ENCODE measurements around the gene NEK1.

The NEK1 gene

GRCh38 chr4:169410839-169411770 lies 201.3 kb downstream of the NEK1 start:
- Mint-ChIP-seq H3K27ac (peak overlapping the region; percentile 70), H3K4me3 (no peak overlapping the region), H3K4me1 (peaks cover 10% of the 10 kb centered on the region), H3K9me3 (no peaks in the 10 kb centered on the region), H3K36me3 (no peaks in the 10 kb centered on the region), H3K27me3 (no peaks in the 10 kb centered on the region)
- peak; percentile 94 for ATAC-seq

DNA sequence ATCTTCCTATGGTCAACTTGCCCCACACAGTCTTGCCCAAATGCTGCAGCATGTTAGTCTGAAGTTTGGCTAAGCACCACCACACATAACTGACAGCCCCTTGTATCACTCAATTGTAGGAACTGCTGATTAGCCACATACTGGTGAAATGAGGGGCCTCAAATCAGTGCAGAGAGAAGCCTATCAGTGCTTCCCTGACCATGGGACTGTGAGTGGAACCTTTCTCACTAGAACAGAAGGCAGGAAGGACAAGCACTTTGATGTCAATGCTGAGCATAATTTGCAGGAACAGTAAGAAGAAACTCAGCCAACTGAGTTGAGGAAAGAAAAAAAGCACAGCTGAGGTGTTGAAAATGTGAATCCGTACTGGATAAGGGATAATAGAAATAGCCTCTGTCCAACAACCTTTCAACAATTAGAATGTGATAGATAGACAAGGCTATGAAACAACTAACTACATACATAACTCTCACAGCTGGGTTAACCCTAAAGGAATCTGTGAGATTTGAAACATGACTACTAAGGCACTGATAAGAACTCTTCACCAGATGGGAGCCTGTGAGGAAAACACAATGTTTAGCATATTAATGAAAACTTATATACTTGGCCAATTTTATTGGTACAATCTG lies 205.1 kb downstream of the NEK1 start:
- H3K27me3 Mint-ChIP-seq = no peaks in the 10 kb centered on the region
- H3K27ac Mint-ChIP-seq = no peak overlapping the region
- H3K4me3 Mint-ChIP-seq = no peak overlapping the region
- H3K4me1 Mint-ChIP-seq = peaks cover 10% of the 10 kb centered on the region
- no peaks in the 10 kb centered on the region for H3K9me3 Mint-ChIP-seq
- H3K36me3 Mint-ChIP-seq = no peaks in the 10 kb centered on the region
- ATAC-seq = no peak

DNA sequence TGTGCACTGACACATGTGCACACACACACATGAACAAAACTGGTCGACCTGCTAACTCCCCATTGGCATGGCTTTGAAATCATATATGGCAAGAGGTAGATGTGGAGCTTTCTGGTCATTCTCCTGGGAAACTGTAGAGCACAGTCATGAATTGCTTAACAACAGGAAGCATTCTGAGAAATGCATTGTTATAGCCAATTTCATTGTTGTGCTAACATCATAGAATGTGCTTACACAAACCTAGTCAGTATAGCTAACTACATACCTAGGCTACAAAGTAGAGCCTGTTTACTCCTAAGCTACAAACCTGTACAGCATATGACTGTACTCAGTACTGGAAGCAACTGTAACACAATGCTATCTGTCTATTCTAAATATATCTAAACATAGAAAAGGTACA lies 207.4 kb downstream of the NEK1 start:
- Mint-ChIP-seq H3K9me3 (no peaks in the 10 kb centered on the region), H3K27ac (no peak overlapping the region), H3K36me3 (peaks cover 12% of the 10 kb centered on the region), H3K4me3 (no peak overlapping the region), H3K4me1 (no peaks in the 10 kb centered on the region), H3K27me3 (no peaks in the 10 kb centered on the region)
- ATAC-seq = no peak

- H3K27ac Mint-ChIP-seq = no peak overlapping the region
- H3K36me3 Mint-ChIP-seq = peaks cover 24% of the 10 kb centered on the region
- no peaks in the 10 kb centered on the region for H3K4me1 Mint-ChIP-seq
- no peak for ATAC-seq
- H3K4me3 Mint-ChIP-seq = no peak overlapping the region
- H3K9me3 Mint-ChIP-seq = no peaks in the 10 kb centered on the region
- H3K27me3 Mint-ChIP-seq = no peaks in the 10 kb centered on the region
These were observed 211.6 kb downstream of the NEK1 start for GRCh38 chr4:169400832-169401231.

- ATAC-seq = no peak
- no peaks in the 10 kb centered on the region for H3K4me1 Mint-ChIP-seq
- H3K27ac Mint-ChIP-seq = no peak overlapping the region
- H3K36me3 Mint-ChIP-seq = peaks cover 31% of the 10 kb centered on the region
- H3K9me3 Mint-ChIP-seq = no peaks in the 10 kb centered on the region
- no peaks in the 10 kb centered on the region for H3K27me3 Mint-ChIP-seq
- H3K4me3 Mint-ChIP-seq = no peak overlapping the region
These were observed 212.2 kb downstream of the NEK1 start for GRCh38 chr4:169399976-169400767.

GRCh38 chr4:169398316-169398715 lies 214.1 kb downstream of the NEK1 start:
- H3K36me3 Mint-ChIP-seq = peaks cover 32% of the 10 kb centered on the region
- no peaks in the 10 kb centered on the region for H3K4me1 Mint-ChIP-seq
- no peak for ATAC-seq
- no peaks in the 10 kb centered on the region for H3K27me3 Mint-ChIP-seq
- no peaks in the 10 kb centered on the region for H3K9me3 Mint-ChIP-seq
- H3K4me3 Mint-ChIP-seq = no peak overlapping the region
- H3K27ac Mint-ChIP-seq = no peak overlapping the region

GRCh38 chr4:169397762-169398161 lies 214.6 kb downstream of the NEK1 start:
- Mint-ChIP-seq H3K9me3 (no peaks in the 10 kb centered on the region), H3K4me1 (no peaks in the 10 kb centered on the region), H3K27ac (no peak overlapping the region), H3K36me3 (peaks cover 35% of the 10 kb centered on the region), H3K27me3 (no peaks in the 10 kb centered on the region), H3K4me3 (no peak overlapping the region)
- no peak for ATAC-seq

- Mint-ChIP-seq H3K36me3 (no peaks in the 10 kb centered on the region), H3K4me3 (no peak overlapping the region), H3K27me3 (no peaks in the 10 kb centered on the region), H3K9me3 (peaks cover 8% of the 10 kb centered on the region), H3K4me1 (no peaks in the 10 kb centered on the region), H3K27ac (no peak overlapping the region)
- ATAC-seq = no peak
These were observed 227.0 kb downstream of the NEK1 start for GRCh38 chr4:169385376-169385775.

GRCh38 chr4:169384779-169385178 lies 227.6 kb downstream of the NEK1 start:
- ATAC-seq = no peak
- Mint-ChIP-seq H3K36me3 (no peaks in the 10 kb centered on the region), H3K27me3 (no peaks in the 10 kb centered on the region), H3K9me3 (peaks cover 8% of the 10 kb centered on the region), H3K4me3 (no peak overlapping the region), H3K27ac (no peak overlapping the region), H3K4me1 (no peaks in the 10 kb centered on the region)

DNA sequence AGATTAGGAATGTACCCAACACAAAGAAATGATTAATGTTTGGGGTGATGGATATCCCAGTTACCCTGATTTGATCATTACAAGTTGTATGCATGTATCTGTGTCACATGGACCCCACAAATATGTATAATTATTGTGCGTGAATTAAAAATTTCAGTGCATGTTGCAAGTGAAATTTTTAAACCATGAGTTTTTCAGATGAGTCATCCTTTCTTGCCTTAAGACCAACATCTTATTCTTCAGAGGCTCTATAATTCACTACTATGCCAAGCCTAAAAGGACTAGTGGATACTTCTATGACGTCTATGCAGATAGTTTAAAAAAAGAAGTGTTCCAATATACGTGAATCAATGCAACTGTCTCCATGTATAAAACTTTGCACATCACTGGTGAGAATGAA lies 228.7 kb downstream of the NEK1 start:
- ATAC-seq = no peak
- H3K27ac Mint-ChIP-seq = no peak overlapping the region

DNA sequence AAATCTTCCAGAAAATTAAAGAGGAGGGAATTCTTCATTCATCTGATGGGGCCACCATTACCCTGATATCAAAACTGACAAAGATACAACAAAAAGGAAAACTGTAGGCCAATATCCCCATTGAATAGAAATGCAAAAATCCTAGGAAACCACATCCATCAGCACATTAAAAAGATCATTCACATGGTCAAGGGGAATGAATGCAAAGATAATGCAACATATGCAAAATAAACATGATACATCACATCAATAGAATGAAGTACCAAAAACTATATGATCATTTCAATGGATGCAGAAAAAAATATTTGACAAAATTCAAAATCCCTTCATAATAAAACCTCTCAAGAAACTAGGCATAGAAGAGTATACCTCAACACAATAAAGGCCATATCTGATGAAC lies 232.7 kb downstream of the NEK1 start:
- Mint-ChIP-seq H3K9me3 (peaks cover 29% of the 10 kb centered on the region), H3K4me1 (no peaks in the 10 kb centered on the region), H3K36me3 (no peaks in the 10 kb centered on the region), H3K4me3 (no peak overlapping the region), H3K27me3 (no peaks in the 10 kb centered on the region), H3K27ac (no peak overlapping the region)
- no peak for ATAC-seq

More for the DNA sequence above, 228.7 kb downstream of the NEK1 start:
- Mint-ChIP-seq H3K4me3 (no peak overlapping the region), H3K9me3 (peaks cover 13% of the 10 kb centered on the region), H3K27me3 (no peaks in the 10 kb centered on the region), H3K36me3 (no peaks in the 10 kb centered on the region), H3K4me1 (no peaks in the 10 kb centered on the region)

GRCh38 chr4:169377367-169377766 lies 235.0 kb downstream of the NEK1 start:
- no peak for ATAC-seq
- H3K4me1 Mint-ChIP-seq = no peaks in the 10 kb centered on the region
- H3K27ac Mint-ChIP-seq = no peak overlapping the region
- H3K4me3 Mint-ChIP-seq = no peak overlapping the region
- peaks cover 29% of the 10 kb centered on the region for H3K9me3 Mint-ChIP-seq
- H3K27me3 Mint-ChIP-seq = no peaks in the 10 kb centered on the region
- no peaks in the 10 kb centered on the region for H3K36me3 Mint-ChIP-seq

DNA sequence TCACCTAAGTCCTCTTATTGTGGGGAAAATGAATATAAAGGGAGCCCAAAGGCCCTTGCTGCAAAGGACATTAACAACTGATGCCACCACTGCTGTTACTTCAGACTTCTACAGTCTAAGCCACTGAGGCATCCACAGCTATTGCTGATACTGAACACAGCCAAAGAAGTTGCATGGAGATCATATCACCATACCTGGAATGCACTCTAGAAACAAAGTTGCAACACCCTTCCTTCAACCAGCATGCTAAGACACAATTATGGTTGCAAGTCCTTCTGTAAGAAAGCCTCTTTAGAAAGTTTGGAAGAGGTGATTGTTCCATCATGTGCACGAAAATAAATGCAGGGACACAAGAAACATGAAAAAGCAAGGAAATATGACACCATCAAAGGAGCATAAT lies 236.0 kb downstream of the NEK1 start:
- Mint-ChIP-seq H3K9me3 (peaks cover 29% of the 10 kb centered on the region), H3K4me3 (no peak overlapping the region), H3K4me1 (no peaks in the 10 kb centered on the region), H3K27ac (no peak overlapping the region), H3K27me3 (no peaks in the 10 kb centered on the region), H3K36me3 (no peaks in the 10 kb centered on the region)
- ATAC-seq = no peak

DNA sequence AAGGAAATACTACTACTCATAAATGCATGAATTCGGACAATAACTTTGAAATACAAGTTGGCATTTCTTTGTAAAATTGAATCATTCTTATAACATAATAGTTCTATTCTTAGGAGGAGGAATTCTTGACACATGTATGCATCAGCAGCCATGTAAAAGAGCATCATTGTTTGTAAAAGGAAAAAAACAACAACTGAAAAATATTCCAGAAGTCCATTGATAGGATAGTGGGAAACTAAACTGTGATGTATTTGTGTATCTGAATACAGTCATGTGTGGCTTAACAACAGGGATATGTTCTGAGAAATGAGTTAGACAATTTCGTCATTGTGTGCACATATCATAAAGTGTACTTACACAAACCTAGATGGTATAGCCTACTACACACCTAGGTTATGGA lies 239.6 kb downstream of the NEK1 start:
- ATAC-seq = no peak
- Mint-ChIP-seq H3K36me3 (no peaks in the 10 kb centered on the region), H3K4me1 (no peaks in the 10 kb centered on the region), H3K27me3 (no peaks in the 10 kb centered on the region), H3K27ac (no peak overlapping the region), H3K4me3 (no peak overlapping the region), H3K9me3 (peaks cover 19% of the 10 kb centered on the region)

DNA sequence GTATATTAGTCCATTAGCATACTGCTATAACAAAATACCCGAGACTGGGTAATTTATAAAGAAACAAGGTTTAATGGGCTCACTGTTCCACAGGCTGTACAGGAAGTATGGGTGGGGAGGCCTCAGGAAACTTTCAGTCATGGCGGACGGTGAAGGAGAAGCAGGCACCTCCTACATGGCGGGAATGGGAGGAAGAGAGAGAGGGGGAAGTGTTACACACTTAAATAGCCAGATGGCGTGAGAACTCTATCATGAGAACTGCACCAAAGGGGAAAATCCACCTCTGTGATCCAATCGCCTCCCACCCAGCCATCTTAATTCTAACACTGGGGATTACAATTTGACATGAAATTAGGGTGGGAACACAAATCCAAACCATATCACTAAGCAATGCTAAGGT lies 242.7 kb downstream of the NEK1 start:
- Mint-ChIP-seq H3K4me1 (no peaks in the 10 kb centered on the region), H3K4me3 (no peak overlapping the region), H3K36me3 (no peaks in the 10 kb centered on the region), H3K27me3 (no peaks in the 10 kb centered on the region), H3K27ac (no peak overlapping the region), H3K9me3 (peaks cover 9% of the 10 kb centered on the region)
- no peak for ATAC-seq
